K562 (cell line): ENCODE results near the gene LINGO4. TPM values are rescaled to one million over a fixed set of nuclear protein-coding genes. Genes with fewer than 3 reads are reported as not detected.
A peak's percentile ranks its signal among the peaks of the same experiment; 100 is the strongest.

Source experiments
- ATAC-seq: fragments of 200-7000 bp; cut with Tn5 transposase; 3 replicates; pipeline ENCODE4 v1.9.1; 2020; ENCODE audit warnings: moderate library complexity
- BruUV-seq: library from RNA; stranded (reverse); fragments of 400-500 nt; replicated peaks from 2 replicates; lab custom pipeline; 2021; lab: Mats Ljungman, UMichigan
- CTCF ChIA-PET: fragments of 300-600 bp; formaldehyde crosslinking; extraction: SDS; loops from one replicate; lab custom pipeline; 2021; ENCODE audit warnings: low intra/inter-chr PET ratio; lab: Yijun Ruan, JAX
- POLR2A ChIA-PET: fragments of 300-600, 350-650 bp; sonication (Branson Sonifier 250); formaldehyde crosslinking; extraction: SDS; loops from one replicate; lab custom pipeline; 2021; ENCODE audit warnings: antibody characterized with exemption, inconsistent platforms; lab: Yijun Ruan, JAX
- DNase-seq, 4 experiments: peaks; one replicate each; pipeline versions ENCODE4 v3.0.0 to v3.0.0-alpha.2; 2011 to 2018; ENCODE audit warnings: low spot score in 3 of 4, mixed read lengths in 3 of 4; ENCODE audit errors: extremely low read depth in 1 of 4
- FAIRE-seq: peaks from 2 replicates; lab custom pipeline; 2011; peaks lifted over from hg19 to GRCh38; lab: Jason Lieb, UNC
- H2AFZ ChIP-seq: 2 replicates; pipeline ENCODE4 v1.6.0; 2011; ENCODE audit warnings: low read depth, low read length, control low read depth, inconsistent platforms
- H3K27ac ChIP-seq: fragments of 200-600 bp; 3 replicates; pipeline ENCODE4 v1.8.0; 2011; ENCODE audit warnings: low read depth, mild to moderate bottlenecking, control low read depth, inconsistent platforms, low read length, moderate library complexity, mixed read lengths; ENCODE audit errors: extremely low read depth
- H3K27me3 ChIP-seq, 2 experiments: fragments of 300-600 bp in 1 of 2; 2 replicates in 1 of 2; 3 replicates in 1 of 2; pipeline versions ENCODE4 v1.6.0 to v1.8.0; 2011; ENCODE audit warnings: inconsistent platforms in 2 of 2, low read length in 2 of 2, mild to moderate bottlenecking in 1 of 2, mixed read lengths in 1 of 2, moderate library complexity in 1 of 2; ENCODE audit not compliant: control insufficient read depth in 2 of 2, insufficient read depth in 2 of 2
- H3K36me3 ChIP-seq: fragments of 300-600 bp; 3 replicates; pipeline ENCODE4 v1.8.0; 2011; ENCODE audit warnings: mild to moderate bottlenecking, low read length, inconsistent platforms; ENCODE audit not compliant: control insufficient read depth, insufficient read depth
- H3K4me1 ChIP-seq, 2 experiments: fragments of 200-600 bp in 1 of 2; replicated peaks in 1 of 2; 2 replicates in 1 of 2; 3 replicates in 1 of 2; pipeline versions ENCODE4 v1.5.1 to v1.8.0; 2011; ENCODE audit warnings: inconsistent platforms in 2 of 2, low read length in 2 of 2, mild to moderate bottlenecking in 1 of 2, mixed read lengths in 1 of 2, moderate library complexity in 1 of 2; ENCODE audit not compliant: control insufficient read depth in 2 of 2, insufficient read depth in 2 of 2
- H3K4me2 ChIP-seq: 2 replicates; pipeline ENCODE4 v1.6.1; 2011; ENCODE audit warnings: low read length, control low read depth, inconsistent platforms, mixed read lengths; ENCODE audit not compliant: insufficient read depth
- H3K4me3 ChIP-seq: fragments of 200-600 bp; sonication (generic), shearing (Covaris generic); 2 replicates; pipeline ENCODE4 v1.5.1; 2016; ENCODE audit warnings: control low read depth, inconsistent platforms
- H3K79me2 ChIP-seq: fragments of 200-600 bp; 3 replicates; pipeline ENCODE4 v1.8.0; 2011; ENCODE audit warnings: low read length, inconsistent platforms; ENCODE audit not compliant: control insufficient read depth, insufficient read depth
- H3K9ac ChIP-seq, 2 experiments: 2 replicates each; pipeline versions ENCODE4 v1.6.0 to v1.6.1; 2011; ENCODE audit warnings: low read depth in 2 of 2, low read length in 2 of 2, control low read depth in 1 of 2, inconsistent platforms in 1 of 2, mild to moderate bottlenecking in 1 of 2, mixed read lengths in 1 of 2; ENCODE audit not compliant: insufficient read depth in 1 of 2
- H3K9me1 ChIP-seq: one replicate; pipeline ENCODE4 v1.6.0; 2011; ENCODE audit warnings: inconsistent platforms, mild to moderate bottlenecking, low read length, moderate library complexity; ENCODE audit not compliant: control insufficient read depth, insufficient read depth
- H3K9me3 ChIP-seq: replicated peaks from 2 replicates; pipeline ENCODE4 v1.5.1; 2011; ENCODE audit warnings: low read depth, low read length, inconsistent platforms; ENCODE audit not compliant: control insufficient read depth, insufficient read depth
- H4K20me1 ChIP-seq: replicated peaks from 2 replicates; pipeline ENCODE4 v1.6.1; 2011; ENCODE audit warnings: low read length, inconsistent platforms, mixed read lengths; ENCODE audit not compliant: control insufficient read depth, insufficient read depth
- CREB1 ChIP-seq, 2 experiments: sonication (generic) in 1 of 2; formaldehyde crosslinking in 1 of 2; IDR thresholded peaks; 2 replicates each; pipeline versions ENCODE4 v1.6.1 to v1.8.0; 2012 to 2022; ENCODE audit warnings: inconsistent platforms in 1 of 2, mild to moderate bottlenecking in 1 of 2, missing genetic modification reagents in 1 of 2, moderate library complexity in 1 of 2
- CREM ChIP-seq: IDR thresholded peaks from 2 replicates; pipeline ENCODE4 v1.6.1; 2014; ENCODE audit warnings: antibody characterized with exemption, low read depth
- EP300 ChIP-seq: IDR thresholded peaks from 2 replicates; pipeline ENCODE4 v1.6.1; 2012; ENCODE audit warnings: low read length, improper control_type of control experiment
- FOSL1 ChIP-seq: fragments of 200-800 bp; sonication (Bioruptor generic); conservative IDR thresholded peaks from 2 replicates; pipeline ENCODE4 v1.6.1; 2016; ENCODE audit warnings: missing genetic modification characterization, missing compliant biosample characterization
- HEY1 ChIP-seq: fragments of 250-450 bp; sonication (Bioruptor Pico); IDR thresholded peaks from 2 replicates; pipeline ENCODE4 v1.5.0; 2020; ENCODE audit warnings: mild to moderate bottlenecking, moderate library complexity, borderline replicate concordance
- HMG20A ChIP-seq: fragments of 450-650 bp; formaldehyde crosslinking; conservative IDR thresholded peaks from 2 replicates; pipeline ENCODE4 v1.4.0; 2020; ENCODE audit warnings: mild to moderate bottlenecking, mixed read lengths
- KAT7 ChIP-seq: sonication (generic); formaldehyde crosslinking; IDR thresholded peaks from 2 replicates; pipeline ENCODE4 v1.8.0; 2022; ENCODE audit warnings: missing genetic modification reagents, mild to moderate bottlenecking, borderline replicate concordance
- KAT8 ChIP-seq: fragments of 450-650 bp; IDR thresholded peaks from 2 replicates; pipeline ENCODE4 v1.6.1; 2016; ENCODE audit warnings: low read depth, mild to moderate bottlenecking
- KLF16 ChIP-seq: IDR thresholded peaks from 2 replicates; pipeline ENCODE4 v1.6.1; 2016; ENCODE audit warnings: antibody characterized with exemption
- L3MBTL2 ChIP-seq: fragments of 450-650 bp; IDR thresholded peaks from 2 replicates; pipeline ENCODE4 v1.6.1; 2016; ENCODE audit warnings: mild to moderate bottlenecking, moderate library complexity
- MBD2 ChIP-seq: sonication (generic); IDR thresholded peaks from 2 replicates; pipeline ENCODE4 v1.6.1; 2016; ENCODE audit warnings: low read depth, borderline replicate concordance
- MEF2A ChIP-seq: IDR thresholded peaks from 2 replicates; pipeline ENCODE4 v1.6.1; 2011; ENCODE audit warnings: low read depth, mild to moderate bottlenecking, low read length, moderate library complexity; ENCODE audit not compliant: control insufficient read depth
- NFIC ChIP-seq: fragments of 450-650 bp; IDR thresholded peaks from 2 replicates; pipeline ENCODE4 v1.6.1; 2017; ENCODE audit warnings: mild to moderate bottlenecking, inconsistent platforms
- NR2F6 ChIP-seq: fragments of 450-650 bp; formaldehyde crosslinking; IDR thresholded peaks from 2 replicates; pipeline ENCODE4 v1.4.0; 2020; ENCODE audit warnings: mild to moderate bottlenecking
- RNF2 ChIP-seq: sonication (generic); IDR thresholded peaks from 2 replicates; pipeline ENCODE4 v1.6.1; 2016
- TARDBP ChIP-seq: fragments of 450-650 bp; IDR thresholded peaks from 2 replicates; pipeline ENCODE4 v1.6.1; 2016
- TCF3 ChIP-seq: sonication (generic); formaldehyde crosslinking; IDR thresholded peaks from 2 replicates; pipeline ENCODE4 v1.4.0; 2020; ENCODE audit warnings: mild to moderate bottlenecking, missing genetic modification reagents
- ZBTB7A ChIP-seq: IDR thresholded peaks from 2 replicates; pipeline ENCODE4 v1.6.1; 2011; ENCODE audit warnings: low read depth, mild to moderate bottlenecking, low read length, moderate library complexity, borderline replicate concordance; ENCODE audit not compliant: control insufficient read depth
- ZNF165 ChIP-seq: fragments of 250-450 bp; sonication (Bioruptor Pico); IDR thresholded peaks from 2 replicates; pipeline ENCODE4 v1.4.0; 2020; ENCODE audit warnings: borderline replicate concordance
- ZNF239 ChIP-seq: fragments of 250-450 bp; sonication (Bioruptor Pico); IDR thresholded peaks from 2 replicates; pipeline ENCODE4 v1.4.0; 2020; ENCODE audit warnings: mild to moderate bottlenecking
- ZNF77 ChIP-seq: fragments of 250-450 bp; sonication (Bioruptor Pico); IDR thresholded peaks from 2 replicates; pipeline ENCODE4 v1.5.0; 2020
- WGBS: fragments of 100-300 bp; shearing (Covaris generic); methylation state at CpG from one replicate; pipeline ENCODE4 v1.1.6; 2016; ENCODE audit warnings: low coverage, mixed read lengths; ENCODE audit not compliant: insufficient coverage; ENCODE audit errors: missing lambda C conversion rate; 5-methylcytosine and 5-hydroxymethylcytosine counted together
- in situ Hi-C: fragments of 300-500 bp; cut with MboI; formaldehyde crosslinking; loops from 4 replicates; pipeline ENCODE4 v1.15.0; 2018; ENCODE audit warnings: inconsistent platforms, mixed read lengths
- intact Hi-C: fragments of 100-400 bp; cut with micrococcal nuclease; formaldehyde crosslinking; loops from 2 replicates; pipeline ENCODE4 v1.14.2; 2022
- polyA plus RNA-seq, 8 experiments: library from polyadenylated mRNA; depleted of rRNA in 4 of 8; stranded (reverse) in 5 of 8; unstranded in 3 of 8; fragments of >200 nt; fragmentation: Nextera tagmentation in 2 of 8; fragmentation: Illumina TruSeq in 1 of 8; extraction: Ambion mirVana in 2 of 8; extraction: Trizol in 1 of 8; gene quantifications; 2 replicates each; pipeline versions ENCODE4 v1.2.1 to v1.2.3, GENCODE V29; 2011 to 2014; ENCODE audit warnings: inconsistent platforms in 1 of 8, missing spikeins in 1 of 8
- total RNA-seq, 7 experiments: library from RNA; depleted of rRNA in 6 of 7; stranded (reverse); fragments of >200 nt in 6 of 7; fragmentation: Illumina TruSeq in 2 of 7; extraction: Trizol in 2 of 7; gene quantifications; 2 replicates each; pipeline versions ENCODE4 v1.2.1 to v1.2.3, GENCODE V29; 2011 to 2021; ENCODE audit warnings: low replicate concordance in 1 of 7
- TF ChIP-seq, protein P1 (sequence below): fragments of 450-650 bp; IDR thresholded peaks from 2 replicates; pipeline ENCODE4 v1.6.1; 2016; ENCODE audit warnings: missing biosample characterization, missing genetic modification characterization
- TF ChIP-seq, protein P2 (sequence below): sonication (generic); IDR thresholded peaks from 2 replicates; pipeline ENCODE4 v1.6.1; 2016

LINGO4 gene
- total and polyA plus RNA-seq, 9 of the 15 experiments (the other 6 are each of a cell fraction or from before 2014, with no cell fraction given) = not detected

DNA sequence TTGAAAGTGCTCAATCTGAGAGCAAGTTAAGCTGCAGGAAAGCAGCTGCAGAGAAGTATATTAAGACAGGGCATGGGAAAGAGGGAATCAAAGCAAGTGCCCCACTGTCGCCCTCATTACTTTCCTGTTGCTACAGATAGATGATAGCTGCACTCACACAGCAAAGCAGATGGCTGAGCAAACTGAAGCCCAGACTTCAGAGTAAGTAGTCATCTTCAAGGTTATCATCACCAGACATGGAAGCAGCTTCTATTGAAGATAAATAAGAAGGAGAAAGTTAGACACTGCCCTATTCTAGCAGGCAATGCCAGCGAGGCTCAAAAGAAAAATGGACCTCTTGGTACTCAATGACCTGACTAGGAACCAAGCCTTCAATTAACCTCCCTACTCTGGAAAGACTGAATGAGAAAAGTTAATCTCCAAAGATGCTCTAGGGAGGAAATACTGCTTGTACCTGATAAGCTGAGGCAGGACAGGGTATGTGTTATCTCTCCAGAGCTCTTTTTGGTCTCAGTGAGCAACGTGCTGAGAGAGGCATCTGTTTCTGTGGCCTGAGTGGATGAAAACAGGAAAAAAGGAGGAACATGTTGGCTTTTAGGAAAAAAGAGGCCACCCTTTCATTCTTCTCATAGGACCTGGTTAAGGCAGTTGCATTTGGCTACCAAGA is 30.8 kb downstream of the LINGO4 start (continued):
- TF ChIP-seq NFIC = peak; percentile 71
- no peak for TF ChIP-seq ZNF165 (CRISPR knock-in tag)
- TF ChIP-seq ZNF77 (CRISPR knock-in tag) = no peak
- TF ChIP-seq TARDBP = no peak
- TF ChIP-seq RNF2 = peak; percentile 20; the same call in 1 of the 2 replicates
- no peak for TF ChIP-seq KAT7 (CRISPR knock-in tag)
- no peak for TF ChIP-seq HMG20A (CRISPR knock-in tag)
- TF ChIP-seq HEY1 (CRISPR knock-in tag) = peak; percentile 59; the same call in 1 of the 2 replicates
- TF ChIP-seq NR2F6 (CRISPR knock-in tag) = no peak
- no peak for TF ChIP-seq ZBTB7A
- TF ChIP-seq L3MBTL2 = peak; percentile 37; the same call in 1 of the 2 replicates
- no peak for TF ChIP-seq ZNF239 (CRISPR knock-in tag)
- TF ChIP-seq EP300 = peak; percentile 81; the same call in 1 of the 2 replicates
- TF ChIP-seq, all 486 proteins: peak for 54

DNA sequence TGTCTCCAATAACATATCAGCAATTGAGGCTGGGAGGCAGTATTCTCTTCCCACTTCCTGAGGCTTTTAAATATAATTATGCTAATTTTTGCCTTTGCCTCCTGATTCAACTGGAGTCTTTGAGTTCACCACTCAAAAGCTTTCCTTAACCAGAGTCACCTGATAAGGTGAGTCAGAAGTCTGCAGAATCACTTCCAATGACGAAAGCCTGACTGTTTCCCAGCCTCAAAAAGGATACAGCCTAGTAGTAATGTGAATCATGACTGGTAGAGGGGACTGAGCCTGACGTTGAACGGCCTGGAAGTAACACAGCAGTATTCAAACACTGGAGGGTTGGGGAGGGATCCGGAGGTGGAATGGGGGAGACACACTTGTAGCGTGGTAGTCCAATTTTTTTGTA is 31.5 kb downstream of the LINGO4 start:
- DNase-seq = peak in 2 of 4 experiments; percentile 42 to 62
- WGBS = 13% methylated on average over 5 of the region's 5 CpGs
- no peaks in the 10 kb centered on the region for H3K27me3 ChIP-seq
- intact Hi-C loops = no loop called here
- no peak overlapping the region for H3K4me3 ChIP-seq
- peak overlapping the region; percentile 56 for H3K4me2 ChIP-seq
- no peak overlapping the region for H2AFZ ChIP-seq
- BruUV-seq = no TSS peak
- ATAC-seq = peak; percentile 53; the same call in 2 of the 3 replicates
- H3K9me3 ChIP-seq = 0 out of 2 replicates have a peak, but pooled peaks cover 2% of the 10 kb centered on the region
- peak; percentile 26 for FAIRE-seq
- in situ Hi-C loops = no loop called here
- ChIA-PET POLR2A (interaction anchor here (1.0 to 2.0 kb wide), 5 partner anchors 8 to 17 kb away, joined by 3 to 15 read pairs (median 3); partner anchors contain the start of genes MRPL9 and TDRKH), CTCF (no interaction called here)
- no peaks in the 10 kb centered on the region for H3K79me2 ChIP-seq
- peaks cover 10% of the 10 kb centered on the region; the same call in 2 of the 3 replicates for H3K36me3 ChIP-seq
- H3K27ac ChIP-seq = peak overlapping the region; percentile 66; the same call in 2 of the 3 replicates
- peaks cover 21 to 38% of the 10 kb centered on the region in 2 experiments for H3K4me1 ChIP-seq
- no peaks in the 10 kb centered on the region for H3K9me1 ChIP-seq
- H4K20me1 ChIP-seq = 0 out of 2 replicates have a peak, but pooled peaks cover 2% of the 10 kb centered on the region
- H3K9ac ChIP-seq = peak overlapping the region in 1 of 2 experiments; percentile 36; a peak in 1 of 4 replicates
- TF ChIP-seq MEF2A (no peak), KAT8 (no peak), MBD2 (no peak), FOSL1 (peak; percentile 87), CREB1 (IDR thresholded peaks at IDR 0.05) (0 out of 2 replicates have a peak, but pooled peaks have one; percentile 28), CREB1 (CRISPR knock-in tag; IDR thresholded peaks at IDR 0.05) (no peak), KLF16 (no peak), TCF3 (CRISPR knock-in tag) (no peak), CREM (peak; percentile 45; the same call in 1 of the 2 replicates)
- TF ChIP-seq, protein P1, sequence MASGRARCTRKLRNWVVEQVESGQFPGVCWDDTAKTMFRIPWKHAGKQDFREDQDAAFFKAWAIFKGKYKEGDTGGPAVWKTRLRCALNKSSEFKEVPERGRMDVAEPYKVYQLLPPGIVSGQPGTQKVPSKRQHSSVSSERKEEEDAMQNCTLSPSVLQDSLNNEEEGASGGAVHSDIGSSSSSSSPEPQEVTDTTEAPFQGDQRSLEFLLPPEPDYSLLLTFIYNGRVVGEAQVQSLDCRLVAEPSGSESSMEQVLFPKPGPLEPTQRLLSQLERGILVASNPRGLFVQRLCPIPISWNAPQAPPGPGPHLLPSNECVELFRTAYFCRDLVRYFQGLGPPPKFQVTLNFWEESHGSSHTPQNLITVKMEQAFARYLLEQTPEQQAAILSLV (tag) = no peak
- TF ChIP-seq, protein P2, sequence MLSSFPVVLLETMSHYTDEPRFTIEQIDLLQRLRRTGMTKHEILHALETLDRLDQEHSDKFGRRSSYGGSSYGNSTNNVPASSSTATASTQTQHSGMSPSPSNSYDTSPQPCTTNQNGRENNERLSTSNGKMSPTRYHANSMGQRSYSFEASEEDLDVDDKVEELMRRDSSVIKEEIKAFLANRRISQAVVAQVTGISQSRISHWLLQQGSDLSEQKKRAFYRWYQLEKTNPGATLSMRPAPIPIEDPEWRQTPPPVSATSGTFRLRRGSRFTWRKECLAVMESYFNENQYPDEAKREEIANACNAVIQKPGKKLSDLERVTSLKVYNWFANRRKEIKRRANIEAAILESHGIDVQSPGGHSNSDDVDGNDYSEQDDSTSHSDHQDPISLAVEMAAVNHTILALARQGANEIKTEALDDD = peak; percentile 37; the same call in 1 of the 2 replicates
